ENCODE results near the gene FGG.
"Not testable (repeated sequence)": the region's sequence is repeated elsewhere in the genome, so short reads cannot be mapped to it uniquely, and the experiment has no call there.

Gene FGG

GRCh38 chr4:154610582-154610981, 1.9 kb downstream of the FGG start:
- no peak for DNase-seq

GRCh38 chr4:154609532-154609931, 2.9 kb downstream of the FGG start:
- DNase-seq, result no peak

- DNase-seq, result no peak
Observed at GRCh38 chr4:154608361-154609252, 3.8 kb downstream of the FGG start.

GRCh38 chr4:154606728-154607723, 5.4 kb downstream of the FGG start:
- no peak for DNase-seq

- DNase-seq, result no peak
Observed at GRCh38 chr4:154604696-154605200, 7.7 kb downstream of the FGG start.

- no peak for DNase-seq
Observed at GRCh38 chr4:154603033-154603943, 9.2 kb downstream of the FGG start.

GRCh38 chr4:154602404-154603020, 9.9 kb downstream of the FGG start:
- DNase-seq, result no peak

GRCh38 chr4:154597798-154598774, 14.4 kb downstream of the FGG start:
- no peak for DNase-seq

GRCh38 chr4:154597281-154597680, 15.2 kb downstream of the FGG start:
- not testable (repeated sequence) for DNase-seq

GRCh38 chr4:154595807-154596206, 16.6 kb downstream of the FGG start:
- DNase-seq, result no peak

- not testable (repeated sequence) for DNase-seq
Observed at GRCh38 chr4:154594343-154594742, 18.1 kb downstream of the FGG start.

GRCh38 chr4:154593868-154594267, 18.6 kb downstream of the FGG start:
- DNase-seq, result no peak

GRCh38 chr4:154591890-154592289, 20.6 kb downstream of the FGG start:
- DNase-seq, result no peak

GRCh38 chr4:154590329-154591006, 22.0 kb downstream of the FGG start, which contains the start of gene FGA:
Gene FGA, minus strand, starts transcription at chr4:154590742. Its CDS starts 55 bp downstream, at chr4:154590687.
- DNase-seq, result no peak

- DNase-seq, result no peak
Observed at GRCh38 chr4:154589296-154590197, 22.9 kb downstream of the FGG start.

GRCh38 chr4:154588198-154588597, 24.3 kb downstream of the FGG start:
- DNase-seq, result no peak

- no peak for DNase-seq
Observed at GRCh38 chr4:154586296-154587033, 26.0 kb downstream of the FGG start.
